GM18907 (cell line): ENCODE results near the gene SIDT2.
"Not testable (repeated sequence)": the region's sequence is repeated elsewhere in the genome, so short reads cannot be mapped to it uniquely, and the experiment has no call there.

Experiments used
- ATAC-seq: cut with Tn5 transposase; IDR thresholded peaks from one replicate; pipeline ENCODE4 v1.9.1; 2021; ENCODE audit warnings: mild to moderate bottlenecking, moderate library complexity; ENCODE audit not compliant: unreplicated experiment

SIDT2 gene

DNA sequence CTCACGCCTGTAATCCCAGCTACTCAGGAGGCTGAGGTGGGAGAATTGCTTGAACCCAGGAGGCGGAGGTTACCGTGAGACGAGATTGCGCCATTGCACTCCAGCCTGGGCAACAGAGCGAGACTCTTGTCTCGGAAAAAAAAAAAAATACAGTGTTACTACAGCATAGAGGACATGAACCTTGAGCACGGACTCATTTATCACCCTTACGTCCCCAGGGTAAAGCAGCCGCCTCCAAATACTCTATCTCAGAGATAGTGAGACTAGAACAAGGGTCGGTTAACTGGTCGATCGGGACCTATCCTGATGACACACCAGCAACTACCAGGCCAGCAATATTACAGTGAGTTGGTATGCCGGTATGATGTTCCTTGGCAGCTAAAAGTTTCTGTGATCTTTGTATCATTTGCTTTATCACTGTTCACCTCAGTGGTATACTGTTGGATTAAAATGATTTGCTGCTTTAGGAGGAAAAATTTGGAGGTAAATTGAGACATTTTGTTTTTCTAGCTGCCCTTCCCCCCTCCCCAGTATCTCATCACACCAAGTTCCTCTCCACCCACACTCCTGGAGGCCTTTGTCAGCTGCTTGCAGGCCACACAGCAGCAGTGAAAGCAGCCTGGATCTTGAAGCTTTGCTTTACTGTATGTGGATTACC, 7.0 kb upstream of the SIDT2 start:
- ATAC-seq, result no peak

DNA sequence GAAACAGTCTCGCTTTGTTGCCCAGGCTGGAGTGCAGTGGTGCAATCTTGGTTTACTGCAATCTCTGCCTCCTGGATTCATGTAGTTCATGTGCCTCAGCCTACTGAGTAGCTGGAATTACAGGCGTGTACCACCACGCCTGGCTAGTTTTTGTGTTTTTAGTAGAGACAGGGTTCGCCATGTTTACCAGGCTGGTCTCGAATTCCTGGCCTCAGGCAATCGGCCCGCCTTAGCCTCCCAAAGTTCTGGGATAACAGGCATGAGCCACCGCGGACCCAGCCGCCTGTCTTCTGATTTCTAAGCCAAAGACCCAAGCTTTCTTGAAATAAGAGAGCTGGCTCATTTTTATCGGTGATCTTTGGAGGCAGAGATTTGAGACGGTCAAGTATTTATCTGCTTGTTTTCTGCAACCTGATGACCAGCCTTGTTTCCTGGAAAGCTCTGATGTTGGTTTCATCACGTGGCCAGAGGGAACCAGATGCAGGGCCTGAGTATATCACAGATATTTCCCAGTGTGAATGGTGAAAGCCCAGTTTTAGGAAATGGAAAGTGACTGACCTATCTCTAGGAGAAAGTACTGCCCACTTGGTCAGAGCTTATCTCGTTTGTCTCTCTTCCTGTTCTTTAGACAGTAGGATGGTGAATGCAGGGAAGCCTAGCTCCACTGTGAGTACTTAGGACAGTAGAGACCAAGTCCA, 5.7 kb upstream of the SIDT2 start:
- no peak for ATAC-seq

DNA sequence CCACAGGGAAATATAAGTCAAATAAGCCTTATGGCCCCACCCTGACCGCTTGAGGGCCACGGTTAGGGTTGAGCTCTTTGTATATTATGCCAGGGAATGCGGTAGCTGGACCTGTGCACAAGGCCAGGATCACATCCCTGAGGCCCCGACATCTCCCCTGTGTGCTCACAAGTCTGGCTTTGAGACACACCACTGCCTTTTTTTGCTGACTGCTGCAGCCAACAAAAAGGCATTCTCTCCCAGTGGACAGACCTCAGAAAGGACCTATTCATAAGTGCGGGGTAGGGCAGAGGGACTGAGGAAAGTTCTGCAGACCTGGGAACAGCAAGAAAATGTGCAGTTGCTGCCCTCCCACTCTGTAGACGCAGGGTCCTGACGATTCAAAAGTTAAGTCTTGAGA, 3.4 kb upstream of the SIDT2 start:
- ATAC-seq, result no peak

DNA sequence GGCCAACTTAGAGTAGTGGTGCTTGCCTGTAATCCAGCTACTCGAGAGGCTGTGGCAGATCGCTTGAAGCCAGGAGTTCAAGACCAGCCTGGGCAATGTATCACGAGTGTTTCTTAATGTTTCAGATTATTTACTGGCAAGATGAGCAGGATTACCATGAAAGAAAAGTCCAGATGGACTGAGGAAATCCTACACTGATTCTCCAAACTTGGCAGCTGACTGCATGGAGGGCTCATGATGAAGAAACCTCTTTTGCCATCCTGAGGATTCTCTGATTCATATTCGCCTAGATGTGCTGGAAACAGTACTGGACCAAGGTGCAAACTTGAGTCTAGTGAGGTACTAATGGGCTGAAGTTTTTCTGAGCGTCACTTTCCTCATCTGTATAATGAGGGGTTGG, 2.8 kb upstream of the SIDT2 start:
- no peak for ATAC-seq

DNA sequence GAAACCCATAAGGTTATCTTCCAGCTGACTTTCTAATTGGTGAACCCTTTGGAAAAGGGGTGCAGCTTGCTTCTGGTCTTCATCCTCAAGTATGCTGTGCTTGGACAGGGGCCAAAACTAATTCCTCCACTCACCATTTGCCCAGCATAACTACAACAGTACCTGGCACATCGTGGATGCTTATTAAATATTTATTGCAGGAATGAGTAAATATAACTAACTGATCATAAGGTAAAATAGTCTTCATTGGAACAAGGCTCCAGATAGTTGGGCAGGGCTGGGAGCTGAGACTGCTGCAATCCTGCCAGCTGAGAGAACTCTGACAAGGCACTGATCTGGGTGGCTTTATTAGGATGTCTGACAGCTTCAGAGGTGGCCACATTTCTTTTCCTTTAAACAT, 2.4 kb upstream of the SIDT2 start:
- no peak for ATAC-seq

DNA sequence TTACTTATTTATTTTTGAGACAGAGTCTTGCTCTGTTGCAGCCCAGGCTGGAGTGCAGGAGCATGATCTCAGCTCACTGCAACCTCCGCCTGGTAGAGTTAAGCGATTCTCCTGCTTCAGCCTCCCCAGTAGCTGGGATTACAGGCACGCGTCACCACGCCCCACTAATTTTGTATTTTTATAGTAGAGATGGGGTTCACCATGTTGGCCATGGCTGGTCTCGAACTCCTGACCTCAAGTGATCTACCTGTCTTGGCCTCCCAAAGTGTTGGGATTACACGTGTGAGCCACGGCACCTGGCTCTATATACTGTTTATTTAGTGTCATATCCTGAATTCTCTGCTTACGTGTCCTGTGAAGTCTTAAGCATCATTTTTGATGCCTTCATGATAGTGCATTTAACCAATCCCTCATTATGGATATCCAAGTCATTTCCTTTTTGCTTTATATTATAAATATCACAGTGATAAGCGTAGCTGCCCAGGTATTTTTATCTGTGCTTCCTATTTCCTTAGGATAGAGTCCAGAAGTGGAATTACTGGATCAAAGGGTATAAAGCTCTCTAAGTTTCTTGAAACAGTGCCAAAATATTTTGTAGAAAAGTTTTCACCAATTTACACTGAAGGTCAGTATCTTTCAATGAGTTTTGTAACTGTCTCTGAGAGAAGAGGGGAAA, 871 bp upstream of the SIDT2 start:
- ATAC-seq, result no peak

DNA sequence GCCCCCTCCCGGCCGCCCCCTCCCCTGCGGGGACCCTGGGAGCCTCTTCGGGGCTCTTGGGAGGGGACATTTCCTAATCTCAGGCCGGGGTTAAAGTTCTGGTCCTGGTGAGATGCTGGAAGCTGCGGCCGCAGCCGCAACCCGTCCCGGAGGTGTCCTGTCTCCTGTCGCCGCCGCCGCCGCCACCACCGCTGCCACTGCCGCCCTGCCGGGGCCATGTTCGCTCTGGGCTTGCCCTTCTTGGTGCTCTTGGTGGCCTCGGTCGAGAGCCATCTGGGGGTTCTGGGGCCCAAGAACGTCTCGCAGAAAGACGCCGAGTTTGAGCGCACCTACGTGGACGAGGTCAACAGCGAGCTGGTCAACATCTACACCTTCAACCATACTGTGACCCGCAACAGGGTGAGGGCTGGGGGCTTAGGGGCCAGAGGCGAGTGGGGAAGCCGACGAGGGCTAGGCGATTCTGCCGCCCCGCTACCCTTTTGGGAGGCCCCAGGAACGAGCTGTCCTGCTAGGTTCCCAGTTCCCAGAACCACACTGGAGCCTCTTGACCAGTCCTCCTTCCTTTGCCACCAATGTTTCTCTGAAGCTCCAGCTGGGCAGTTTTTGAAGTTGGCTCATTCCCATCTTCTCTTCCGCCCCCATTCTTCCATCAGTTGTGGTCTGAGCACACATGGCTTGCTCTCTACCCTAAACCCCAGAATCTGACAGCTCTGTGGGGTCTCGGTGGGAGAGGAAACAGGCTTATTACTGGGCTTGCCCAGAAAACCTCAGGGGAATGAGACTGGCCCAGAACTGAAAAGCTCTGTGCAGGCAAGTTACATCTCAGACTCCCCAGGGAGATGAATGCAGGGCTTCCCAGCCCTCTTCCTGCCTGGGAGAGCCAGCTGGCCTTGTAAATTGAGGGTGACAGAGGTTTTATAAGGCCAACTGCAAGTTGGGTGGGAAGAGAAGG, 781 bp downstream of the SIDT2 start:
- ATAC-seq, result peak; percentile 30

DNA sequence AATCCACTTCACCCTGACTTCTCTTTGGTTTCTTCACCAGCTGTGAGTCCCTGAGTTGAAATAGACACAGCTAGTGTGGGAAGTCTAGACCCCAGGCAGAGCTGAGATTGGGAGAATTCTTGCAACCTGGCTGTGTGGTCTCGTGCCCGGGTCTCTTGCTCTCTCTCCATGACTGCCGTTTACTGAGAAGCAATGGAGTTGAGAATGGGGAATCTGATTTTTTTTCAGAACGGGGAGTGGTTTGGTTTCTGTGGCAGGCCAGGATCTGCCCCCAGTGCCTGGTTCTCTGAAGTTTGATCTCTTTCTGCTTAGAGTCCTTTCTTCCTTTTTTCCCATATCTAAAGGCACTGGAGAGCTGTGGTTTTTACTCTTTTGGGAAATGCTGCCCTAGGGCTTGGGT, 1.5 kb downstream of the SIDT2 start:
- no peak for ATAC-seq

DNA sequence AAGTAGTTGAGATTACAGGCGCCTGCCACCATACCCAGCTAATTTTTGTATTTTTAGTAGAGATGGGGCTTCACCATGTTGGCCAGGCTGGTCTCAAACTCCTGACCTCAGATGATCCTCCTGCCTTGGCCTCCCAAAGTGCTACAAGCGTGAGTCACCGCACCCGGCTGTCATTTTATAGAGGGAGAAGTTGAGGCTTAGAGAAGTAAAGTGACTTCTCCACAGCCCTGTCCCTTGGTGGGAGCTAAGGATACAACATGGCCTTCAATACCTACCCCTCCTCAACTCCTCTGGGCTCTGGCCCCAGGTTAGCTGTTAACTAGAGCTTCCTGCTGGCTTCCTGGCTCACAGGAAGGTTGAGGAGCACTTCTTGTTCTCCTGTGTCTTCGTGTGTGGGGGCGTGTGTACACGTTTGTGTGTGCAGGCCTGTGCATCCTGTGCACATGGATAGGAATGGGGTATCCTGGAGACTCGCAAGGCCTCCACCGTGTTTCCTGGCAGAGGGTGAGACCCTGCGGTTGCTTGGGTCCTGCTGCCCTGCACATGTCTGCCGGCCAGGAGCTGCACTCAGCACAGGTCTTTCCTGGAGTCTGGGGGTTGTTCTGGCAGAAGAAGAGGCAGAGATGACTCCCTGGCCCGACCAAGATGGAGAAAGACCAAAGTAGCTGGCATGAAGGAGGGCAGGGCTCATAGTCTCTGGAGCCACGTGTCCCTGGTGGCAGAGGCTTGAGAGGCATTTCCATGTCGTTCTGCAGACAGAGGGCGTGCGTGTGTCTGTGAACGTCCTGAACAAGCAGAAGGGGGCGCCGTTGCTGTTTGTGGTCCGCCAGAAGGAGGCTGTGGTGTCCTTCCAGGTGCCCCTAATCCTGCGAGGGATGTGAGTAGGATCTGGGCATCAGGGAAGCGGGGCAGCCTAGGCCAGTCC, 2.4 kb downstream of the SIDT2 start:
- no peak for ATAC-seq

DNA sequence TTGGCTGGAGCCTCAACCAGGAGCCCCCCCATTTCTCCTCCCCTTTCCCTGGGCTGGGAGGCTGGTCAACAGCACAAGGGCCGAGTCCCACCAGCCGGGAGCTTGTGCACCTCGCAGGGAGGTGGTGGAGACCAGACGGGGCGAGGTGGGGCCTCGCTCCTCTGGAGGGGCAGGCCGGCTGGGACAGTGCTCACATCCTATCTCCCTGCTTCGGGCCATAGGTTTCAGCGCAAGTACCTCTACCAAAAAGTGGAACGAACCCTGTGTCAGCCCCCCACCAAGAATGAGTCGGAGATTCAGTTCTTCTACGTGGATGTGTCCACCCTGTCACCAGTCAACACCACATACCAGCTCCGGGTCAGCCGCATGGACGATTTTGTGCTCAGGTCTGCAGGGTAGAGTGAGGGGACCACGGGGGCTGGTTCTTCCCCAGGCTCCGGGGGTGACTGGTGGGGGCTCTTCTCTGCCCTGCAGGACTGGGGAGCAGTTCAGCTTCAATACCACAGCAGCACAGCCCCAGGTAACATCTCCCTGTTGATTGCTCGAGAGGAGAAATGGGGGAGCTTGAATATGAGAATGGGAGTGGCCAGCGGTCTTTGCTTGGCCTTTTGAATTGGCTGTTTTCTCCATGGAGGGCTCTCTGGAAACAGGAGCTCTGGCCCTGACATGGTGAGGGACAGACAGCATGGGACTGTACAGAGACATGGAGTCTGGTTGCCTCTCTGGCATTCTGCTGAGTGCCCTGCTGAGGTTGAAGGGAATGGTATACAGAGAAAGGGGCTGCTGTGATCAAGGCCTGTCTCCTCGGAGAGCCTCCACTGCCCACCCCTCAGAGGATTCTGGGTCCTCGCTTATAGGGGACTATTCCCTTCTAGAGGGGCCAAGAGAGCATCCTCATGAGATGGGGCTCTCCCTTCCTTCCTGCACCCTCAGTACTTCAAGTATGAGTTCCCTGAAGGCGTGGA, 3.3 kb downstream of the SIDT2 start:
- ATAC-seq, result no peak

DNA sequence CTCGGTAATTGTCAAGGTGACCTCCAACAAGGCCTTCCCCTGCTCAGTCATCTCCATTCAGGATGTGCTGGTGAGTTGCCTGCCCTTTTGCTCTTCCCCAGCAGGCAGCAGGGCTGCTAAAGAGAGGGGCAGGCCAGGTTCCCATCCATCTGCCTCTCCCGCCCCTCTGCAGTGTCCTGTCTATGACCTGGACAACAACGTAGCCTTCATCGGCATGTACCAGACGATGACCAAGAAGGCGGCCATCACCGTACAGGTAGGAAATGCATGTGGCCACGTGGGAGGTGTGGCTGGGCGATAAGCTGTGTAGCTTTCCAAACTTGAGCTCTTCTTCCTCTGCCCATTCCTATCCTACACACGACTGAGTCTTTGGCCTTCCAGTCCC, 4.0 kb downstream of the SIDT2 start:
- ATAC-seq, result no peak

DNA sequence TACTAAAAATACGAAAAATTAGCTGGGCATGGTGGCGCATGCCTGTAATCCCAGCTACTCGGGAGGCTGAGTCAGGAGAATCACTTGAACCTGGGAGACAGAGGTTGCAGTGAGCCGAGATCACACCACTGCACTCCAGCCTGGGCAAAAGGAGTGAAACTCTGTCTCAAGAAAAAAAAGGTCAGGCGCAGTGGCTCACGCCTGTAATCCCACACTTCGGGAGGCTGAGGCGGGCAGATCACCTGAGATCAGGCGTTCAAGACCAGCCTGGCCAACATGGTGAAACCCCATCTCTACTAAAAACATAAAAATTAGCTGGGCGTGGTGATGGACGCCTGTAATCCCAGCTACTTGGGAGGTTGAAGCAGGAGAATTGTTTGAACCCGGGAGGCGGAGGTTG, 4.6 kb downstream of the SIDT2 start:
- ATAC-seq, result not testable (repeated sequence)

DNA sequence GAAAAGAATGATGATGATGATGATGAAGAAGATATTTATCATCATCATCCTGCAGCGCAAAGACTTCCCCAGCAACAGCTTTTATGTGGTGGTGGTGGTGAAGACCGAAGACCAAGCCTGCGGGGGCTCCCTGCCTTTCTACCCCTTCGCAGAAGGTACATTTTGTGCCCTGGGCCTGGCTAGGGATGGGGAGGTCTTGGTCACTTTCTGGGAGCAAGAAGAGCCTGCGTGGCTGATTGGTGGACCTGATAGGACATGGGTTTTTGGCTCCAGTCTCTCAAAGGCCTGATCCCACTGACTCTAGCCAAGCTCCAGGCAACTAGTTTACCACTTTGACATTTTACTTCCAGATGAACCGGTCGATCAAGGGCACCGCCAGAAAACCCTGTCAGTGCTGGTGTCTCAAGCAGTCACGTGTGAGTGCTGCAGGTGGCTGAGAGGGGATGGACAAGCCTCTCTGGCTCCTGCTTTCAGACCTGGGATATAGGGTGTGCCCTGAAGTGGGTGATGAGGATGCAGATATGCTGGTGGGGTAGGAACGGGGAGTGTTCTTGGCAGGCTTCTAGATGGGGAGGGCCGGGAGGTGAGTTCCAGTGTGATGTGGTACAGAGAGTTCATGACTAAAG, 5.3 kb downstream of the SIDT2 start:
- ATAC-seq, result no peak

DNA sequence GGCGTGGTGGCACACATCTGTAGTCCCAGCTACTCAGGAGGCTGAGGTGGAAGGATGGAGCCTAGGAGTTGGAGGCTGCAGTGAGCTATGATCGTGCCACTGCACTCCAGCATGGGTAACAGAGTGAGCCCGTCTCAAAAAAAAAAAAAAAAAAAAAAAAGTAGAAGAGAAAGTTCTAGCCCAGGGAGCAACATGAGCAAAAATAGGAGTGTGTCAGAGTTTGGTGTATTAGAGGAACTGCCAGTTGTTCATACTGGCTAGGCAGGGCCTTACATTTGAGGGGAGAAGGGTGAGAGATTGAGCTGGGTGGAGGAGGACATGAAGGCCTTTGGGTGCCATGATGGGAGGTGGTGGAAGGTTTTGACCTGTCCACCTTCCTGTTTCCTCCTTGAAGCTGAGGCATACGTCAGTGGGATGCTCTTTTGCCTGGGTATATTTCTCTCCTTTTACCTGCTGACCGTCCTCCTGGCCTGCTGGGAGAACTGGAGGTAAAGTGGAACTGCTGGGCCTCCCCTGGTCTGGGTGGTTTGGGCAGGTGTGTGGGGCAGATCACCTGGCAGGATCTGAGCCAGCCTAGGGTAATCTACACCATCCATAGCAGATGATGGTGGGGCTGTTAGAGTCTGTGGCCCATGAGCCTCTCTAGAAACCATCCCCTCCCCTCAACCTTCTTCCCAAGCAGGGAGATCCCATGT, 7.3 kb downstream of the SIDT2 start:
- no peak for ATAC-seq

DNA sequence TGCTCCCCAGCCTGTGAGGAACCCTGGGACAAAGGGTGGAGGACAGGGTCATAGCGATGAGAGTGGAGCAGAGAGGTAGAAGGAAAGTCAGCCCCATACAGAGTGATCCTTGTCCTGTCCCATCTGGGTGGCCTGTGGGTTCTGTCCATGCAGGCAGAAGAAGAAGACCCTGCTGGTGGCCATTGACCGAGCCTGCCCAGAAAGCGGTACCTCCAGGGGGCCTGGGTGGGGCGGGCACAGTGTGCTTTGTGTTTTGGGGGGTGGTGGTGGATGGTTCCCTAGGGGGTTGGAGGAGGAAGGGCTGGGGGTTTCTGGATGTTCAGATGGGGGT, 7.9 kb downstream of the SIDT2 start:
- ATAC-seq, result no peak

DNA sequence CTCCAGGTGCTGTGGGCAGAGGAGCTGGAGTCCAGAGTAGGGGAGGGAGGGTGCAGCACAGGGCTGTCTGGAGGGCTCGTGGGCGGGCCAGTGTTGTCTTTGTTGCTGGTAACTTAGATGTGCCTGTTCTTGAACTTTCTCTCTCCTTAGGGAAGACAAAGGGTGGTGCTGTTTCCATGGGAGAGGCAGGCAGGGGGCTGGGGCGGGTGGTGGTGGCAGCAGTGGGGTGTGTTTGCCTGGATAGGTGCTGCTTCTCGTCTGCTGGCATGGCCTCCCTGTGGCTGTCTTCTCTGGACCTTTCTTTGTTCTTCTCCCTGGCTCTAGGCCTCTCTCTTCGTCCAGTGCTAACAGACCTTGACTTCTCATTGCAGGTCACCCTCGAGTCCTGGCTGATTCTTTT, 8.5 kb downstream of the SIDT2 start:
- no peak for ATAC-seq

DNA sequence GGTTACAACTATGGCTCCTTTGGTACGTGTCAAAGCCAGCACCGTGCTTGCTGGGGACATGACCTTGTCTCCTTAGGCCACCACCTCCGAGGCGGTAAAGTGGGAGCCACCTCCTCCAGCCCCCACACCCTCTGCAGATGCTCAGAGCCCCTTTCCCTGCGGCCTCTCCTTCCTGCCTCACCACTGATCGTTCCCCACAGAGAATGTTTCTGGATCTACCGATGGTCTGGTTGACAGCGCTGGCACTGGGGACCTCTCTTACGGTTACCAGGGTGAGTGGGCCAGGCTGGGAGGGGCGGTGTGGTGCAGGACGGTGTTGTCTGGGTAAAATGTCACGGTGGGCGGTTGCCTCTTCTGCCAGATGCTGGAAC, 8.9 kb downstream of the SIDT2 start:
- no peak for ATAC-seq

DNA sequence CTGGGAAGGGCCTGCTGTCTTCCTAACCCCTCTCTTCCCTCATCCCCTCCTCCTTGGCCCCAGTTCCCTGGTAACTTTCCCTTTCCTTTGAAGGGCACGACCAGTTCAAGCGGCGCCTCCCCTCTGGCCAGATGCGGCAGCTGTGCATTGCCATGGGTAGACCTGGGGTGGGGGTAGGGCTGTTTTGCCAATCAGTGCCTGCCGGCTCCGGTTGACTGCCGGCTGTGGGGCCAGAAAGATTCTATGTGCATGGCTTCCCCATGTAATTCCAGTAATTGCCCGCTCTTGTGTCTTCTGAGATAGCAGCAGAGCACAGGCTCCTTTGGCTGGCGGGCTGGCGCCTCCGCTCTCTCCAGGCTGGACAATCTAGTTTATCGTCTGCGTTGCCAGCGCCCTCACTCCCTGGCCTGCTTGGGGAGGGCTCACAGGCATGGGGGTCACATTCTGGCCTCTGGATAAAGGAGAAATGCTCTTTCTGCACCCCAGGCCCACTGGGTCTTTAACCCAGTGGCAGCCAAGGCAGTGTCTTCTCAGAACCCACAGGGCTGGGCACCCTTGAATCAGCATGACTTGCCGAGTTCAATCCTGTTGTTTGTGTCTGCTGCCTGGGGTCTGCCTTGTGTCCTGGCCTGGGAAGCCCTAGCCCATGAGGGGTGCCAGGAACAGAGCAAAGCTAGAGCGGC, 9.4 kb downstream of the SIDT2 start:
- no peak for ATAC-seq
